Cardiac muscle cell (in vitro differentiated cells and primary cell): Measurements from ENCODE around the gene DPYD. TPM values are rescaled to one million over a fixed set of nuclear protein-coding genes. Genes with fewer than 3 reads are reported as not detected.
A peak's percentile ranks its signal among the peaks of the same experiment; 100 is the strongest.

Experiments
- DNase-seq, 2 donors: peaks; one replicate each; pipeline versions ENCODE4 v3.0.0 to v3.0.0-alpha.2; 2010 to 2017; ENCODE audit warnings: low read depth in 1 of 2, low spot score in 1 of 2
- H3K27ac ChIP-seq: fragments of 200-600 bp; sonication (generic); 2 replicates; pipeline ENCODE4 v1.5.1; 2016
- H3K27me3 ChIP-seq: fragments of 200-600 bp; sonication (generic); 2 replicates; pipeline ENCODE4 v1.6.0; 2016; ENCODE audit warnings: control low read depth
- H3K36me3 ChIP-seq: fragments of 200-600 bp; sonication (generic); 2 replicates; pipeline ENCODE4 v1.5.1; 2016; ENCODE audit warnings: control low read depth
- H3K4me1 ChIP-seq: fragments of 200-600 bp; sonication (generic); 2 replicates; pipeline ENCODE4 v1.8.1; 2017; ENCODE audit warnings: low read depth, mild to moderate bottlenecking, mixed run types
- H3K4me3 ChIP-seq: fragments of 200-600 bp; sonication (generic); 2 replicates; pipeline ENCODE4 v1.5.1; 2016; ENCODE audit warnings: mild to moderate bottlenecking
- H3K9me3 ChIP-seq: fragments of 200-600 bp; sonication (generic); 2 replicates; pipeline ENCODE4 v1.5.1; 2017; ENCODE audit warnings: low read depth, mild to moderate bottlenecking, control low read depth
- CTCF ChIP-seq: IDR thresholded peaks from 2 replicates; pipeline ENCODE4 v1.5.1; 2012; ENCODE audit warnings: low read depth, mild to moderate bottlenecking, low read length
- polyA plus RNA-seq: library from polyadenylated mRNA; unstranded; fragments of >200 nt; fragmentation: Nextera tagmentation; extraction: Ambion mirVana; gene quantifications from 2 replicates; pipeline ENCODE4 v1.2.1, GENCODE V29; 2016
- total RNA-seq: library from RNA; depleted of rRNA; stranded (reverse); fragments of >200 nt; gene quantifications from 2 replicates; pipeline ENCODE4 v1.2.3, GENCODE V29; 2016

DPYD gene
- total and polyA plus RNA-seq, 2 experiments from 2014 or later: 0.66 to 2.0 TPM

GRCh38 chr1:97507863-97508262, 413.0 kb downstream of the DPYD start:
- H3K27ac ChIP-seq: no peak overlapping the region
- H3K9me3 ChIP-seq: no peaks in the 10 kb centered on the region
- no peaks in the 10 kb centered on the region for H3K36me3 ChIP-seq
- no peak overlapping the region for H3K4me3 ChIP-seq
- TF ChIP-seq CTCF: no peak
- no peaks in the 10 kb centered on the region for H3K27me3 ChIP-seq
- peak in 1 of 2 donors; percentile 34 for DNase-seq
- H3K4me1 ChIP-seq: peaks cover 22% of the 10 kb centered on the region

- no peak for TF ChIP-seq CTCF
- no peak overlapping the region for H3K27ac ChIP-seq
- H3K4me1 ChIP-seq: peaks cover 22% of the 10 kb centered on the region
- no peak for DNase-seq
- no peaks in the 10 kb centered on the region for H3K27me3 ChIP-seq
- H3K36me3 ChIP-seq: no peaks in the 10 kb centered on the region
- no peak overlapping the region for H3K4me3 ChIP-seq
- H3K9me3 ChIP-seq: no peaks in the 10 kb centered on the region
Measured at GRCh38 chr1:97506368-97506767, 414.5 kb downstream of the DPYD start.

- peaks cover 22% of the 10 kb centered on the region for H3K4me1 ChIP-seq
- H3K27me3 ChIP-seq: no peaks in the 10 kb centered on the region
- H3K4me3 ChIP-seq: no peak overlapping the region
- DNase-seq: no peak
- H3K9me3 ChIP-seq: no peaks in the 10 kb centered on the region
- no peak overlapping the region for H3K27ac ChIP-seq
- no peak for TF ChIP-seq CTCF
- no peaks in the 10 kb centered on the region for H3K36me3 ChIP-seq
Measured at GRCh38 chr1:97505816-97506215, 415.0 kb downstream of the DPYD start.

GRCh38 chr1:97505289-97505688, 415.5 kb downstream of the DPYD start:
- DNase-seq: no peak
- TF ChIP-seq CTCF: no peak
- Histone ChIP-seq H3K27ac (no peak overlapping the region), H3K27me3 (no peaks in the 10 kb centered on the region), H3K4me1 (peaks cover 22% of the 10 kb centered on the region), H3K36me3 (no peaks in the 10 kb centered on the region), H3K9me3 (no peaks in the 10 kb centered on the region), H3K4me3 (no peak overlapping the region)

- H3K27me3 ChIP-seq: no peaks in the 10 kb centered on the region
- no peaks in the 10 kb centered on the region for H3K36me3 ChIP-seq
- no peak overlapping the region for H3K4me3 ChIP-seq
- no peak for TF ChIP-seq CTCF
- no peak overlapping the region for H3K27ac ChIP-seq
- no peak for DNase-seq
- no peaks in the 10 kb centered on the region for H3K9me3 ChIP-seq
- H3K4me1 ChIP-seq: peaks cover 5% of the 10 kb centered on the region
Measured at GRCh38 chr1:97502360-97502759, 418.5 kb downstream of the DPYD start.

GRCh38 chr1:97501628-97502027, 419.2 kb downstream of the DPYD start:
- DNase-seq: no peak
- H3K36me3 ChIP-seq: no peaks in the 10 kb centered on the region
- no peak overlapping the region for H3K4me3 ChIP-seq
- H3K27ac ChIP-seq: no peak overlapping the region
- no peaks in the 10 kb centered on the region for H3K9me3 ChIP-seq
- peaks cover 4% of the 10 kb centered on the region for H3K4me1 ChIP-seq
- no peak for TF ChIP-seq CTCF
- H3K27me3 ChIP-seq: no peaks in the 10 kb centered on the region
